ENCODE data around the gene PRPF6. TPM values are rescaled to one million over a fixed set of nuclear protein-coding genes. Genes with fewer than 3 reads are reported as not detected.
A peak's percentile ranks its signal among the peaks of the same experiment; 100 is the strongest.

Gene PRPF6
- total and polyA plus RNA-seq, 2 of the 13 experiments (the other 11 are each of a cell fraction or from before 2014, with no cell fraction given) = 63.7 to 101 TPM

DNA sequence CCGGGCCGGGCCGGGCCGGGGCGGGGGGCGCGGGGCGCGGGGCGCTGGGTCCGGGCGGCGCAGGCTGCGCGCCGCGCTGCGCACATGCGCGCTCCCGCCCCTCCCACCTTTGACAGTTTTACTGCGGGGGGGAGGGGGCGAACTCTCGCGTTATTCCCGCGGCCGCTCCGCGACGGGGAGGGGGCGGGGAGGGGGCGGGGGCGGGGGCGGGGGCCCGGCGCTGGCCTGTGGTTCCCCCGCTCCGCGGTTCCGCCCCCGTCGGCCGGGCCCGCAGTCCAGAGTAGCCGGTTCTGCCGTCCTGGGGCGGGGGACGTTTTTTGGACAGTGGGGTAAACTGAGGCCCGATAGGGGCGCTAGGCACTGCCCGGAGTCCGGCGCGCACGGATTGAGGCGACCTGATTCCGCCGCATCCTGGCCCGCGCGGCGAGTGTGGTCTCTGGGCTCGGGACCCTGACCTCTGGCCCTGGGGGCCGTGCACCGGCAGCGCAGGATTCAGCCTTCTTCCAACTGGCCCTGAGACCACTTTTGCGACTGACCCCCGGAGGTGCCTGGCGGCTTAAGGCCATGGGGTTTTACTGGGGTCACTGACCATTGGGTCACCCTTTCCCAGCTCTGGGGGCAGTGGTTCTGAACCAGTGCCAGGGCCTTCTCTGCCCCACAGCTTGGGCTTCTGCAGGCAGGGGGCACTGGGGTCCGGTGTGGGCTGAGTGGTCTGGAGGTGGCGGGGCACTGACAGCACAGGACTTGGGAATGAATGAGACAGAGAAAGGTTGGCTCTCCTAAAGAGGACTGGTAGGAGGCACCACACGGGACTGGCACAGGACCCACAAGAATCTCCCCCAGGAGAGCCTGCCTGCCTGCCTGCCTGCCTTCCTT is 10.9 kb upstream of the PRPF6 start, which contains the start of gene ZNF512B (continued):
- TF ChIP-seq STAT6 (CRISPR knock-in tag; IDR thresholded peaks at IDR 0.05; ENCODE audit: borderline replicate concordance) (no peak), ZSCAN25 (CRISPR knock-in tag; IDR thresholded peaks at IDR 0.05) (no peak), ETV6 (CRISPR knock-in tag; conservative IDR thresholded peaks at IDR 0.05) (no peak; the same call in 1 of the 2 replicates), U2AF1 (optimal IDR thresholded peaks at IDR 0.05; ENCODE audit: low read depth, low read length) (no peak), RAD51 (IDR thresholded peaks at IDR 0.05; ENCODE audit: borderline replicate concordance) (no peak), ZSCAN29 (CRISPR knock-in tag; conservative IDR thresholded peaks at IDR 0.05) (peak; percentile 77), SAP130 (CRISPR knock-in tag; IDR thresholded peaks at IDR 0.05; ENCODE audit: low read depth) (peak; percentile 67; the same call in 1 of the 2 replicates), ZBTB20 (CRISPR knock-in tag; IDR thresholded peaks at IDR 0.05; ENCODE audit: borderline replicate concordance, low read depth) (no peak), ZSCAN12 (CRISPR knock-in tag; IDR thresholded peaks at IDR 0.05) (no peak), MYPOP (CRISPR knock-in tag; IDR thresholded peaks at IDR 0.05) (peak; percentile 64; the same call in 1 of the 2 replicates), ZNF644 (CRISPR knock-in tag; IDR thresholded peaks at IDR 0.05; ENCODE audit: low read depth) (no peak), GABPA (IDR thresholded peaks at IDR 0.05; ENCODE audit: low read depth, low read length) (no peak), GABPA (CRISPR knock-in tag; IDR thresholded peaks at IDR 0.05; ENCODE audit: low read depth) (no peak), MED8 (CRISPR knock-in tag; IDR thresholded peaks at IDR 0.05; ENCODE audit: insufficient replicate concordance) (no peak), ZNF317 (CRISPR knock-in tag; IDR thresholded peaks at IDR 0.05) (no peak), SAFB2 (CRISPR knock-in tag; IDR thresholded peaks at IDR 0.05; ENCODE audit: borderline replicate concordance, low read depth) (0 out of 2 replicates have a peak, but pooled peaks have one; percentile 63), NR1H2 (CRISPR knock-in tag; IDR thresholded peaks at IDR 0.05; ENCODE audit: borderline replicate concordance, low read depth) (no peak), KDM4B (CRISPR knock-in tag; IDR thresholded peaks at IDR 0.05) (peak; percentile 50; the same call in 1 of the 2 replicates), ONECUT2 (CRISPR knock-in tag; IDR thresholded peaks at IDR 0.05) (no peak), GATA4 (IDR thresholded peaks at IDR 0.05; ENCODE audit: borderline replicate concordance, low read depth) (no peak), SP140L (CRISPR knock-in tag; IDR thresholded peaks at IDR 0.05; ENCODE audit: borderline replicate concordance) (no peak)
- TF ChIP-seq, protein P1, sequence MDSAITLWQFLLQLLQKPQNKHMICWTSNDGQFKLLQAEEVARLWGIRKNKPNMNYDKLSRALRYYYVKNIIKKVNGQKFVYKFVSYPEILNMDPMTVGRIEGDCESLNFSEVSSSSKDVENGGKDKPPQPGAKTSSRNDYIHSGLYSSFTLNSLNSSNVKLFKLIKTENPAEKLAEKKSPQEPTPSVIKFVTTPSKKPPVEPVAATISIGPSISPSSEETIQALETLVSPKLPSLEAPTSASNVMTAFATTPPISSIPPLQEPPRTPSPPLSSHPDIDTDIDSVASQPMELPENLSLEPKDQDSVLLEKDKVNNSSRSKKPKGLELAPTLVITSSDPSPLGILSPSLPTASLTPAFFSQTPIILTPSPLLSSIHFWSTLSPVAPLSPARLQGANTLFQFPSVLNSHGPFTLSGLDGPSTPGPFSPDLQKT (CRISPR knock-in tag; IDR thresholded peaks at IDR 0.05; ENCODE audit: borderline replicate concordance) = no peak
- TF ChIP-seq, protein P2, sequence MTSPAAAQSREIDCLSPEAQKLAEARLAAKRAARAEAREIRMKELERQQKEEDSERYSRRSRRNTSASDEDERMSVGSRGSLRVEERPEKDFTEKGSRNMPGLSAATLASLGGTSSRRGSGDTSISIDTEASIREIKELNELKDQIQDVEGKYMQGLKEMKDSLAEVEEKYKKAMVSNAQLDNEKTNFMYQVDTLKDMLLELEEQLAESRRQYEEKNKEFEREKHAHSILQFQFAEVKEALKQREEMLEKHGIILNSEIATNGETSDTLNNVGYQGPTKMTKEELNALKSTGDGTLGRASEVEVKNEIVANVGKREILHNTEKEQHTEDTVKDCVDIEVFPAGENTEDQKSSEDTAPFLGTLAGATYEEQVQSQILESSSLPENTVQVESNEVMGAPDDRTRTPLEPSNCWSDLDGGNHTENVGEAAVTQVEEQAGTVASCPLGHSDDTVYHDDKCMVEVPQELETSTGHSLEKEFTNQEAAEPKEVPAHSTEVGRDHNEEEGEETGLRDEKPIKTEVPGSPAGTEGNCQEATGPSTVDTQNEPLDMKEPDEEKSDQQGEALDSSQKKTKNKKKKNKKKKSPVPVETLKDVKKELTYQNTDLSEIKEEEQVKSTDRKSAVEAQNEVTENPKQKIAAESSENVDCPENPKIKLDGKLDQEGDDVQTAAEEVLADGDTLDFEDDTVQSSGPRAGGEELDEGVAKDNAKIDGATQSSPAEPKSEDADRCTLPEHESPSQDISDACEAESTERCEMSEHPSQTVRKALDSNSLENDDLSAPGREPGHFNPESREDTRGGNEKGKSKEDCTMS (CRISPR knock-in tag; conservative IDR thresholded peaks at IDR 0.05) = no peak

Measured in HepG2 (cell line).